HepG2 (cell line): Measurements from ENCODE around the gene TEX101. TPM values are rescaled to one million over a fixed set of nuclear protein-coding genes. Genes with fewer than 3 reads are reported as not detected.
"Not testable (repeated sequence)": the region's sequence is repeated elsewhere in the genome, so short reads cannot be mapped to it uniquely, and the experiment has no call there.

Source experiments
- ATAC-seq: fragments of 200-7000 bp; cut with Tn5 transposase; 3 replicates; pipeline ENCODE4 v1.9.1; 2020; ENCODE audit warnings: mild to moderate bottlenecking, moderate library complexity
- BruUV-seq: library from RNA; stranded (reverse); fragments of 400-500 nt; replicated peaks from 2 replicates; lab custom pipeline; 2021; lab: Mats Ljungman, UMichigan
- CTCF ChIA-PET: fragments of 300-600 bp; formaldehyde crosslinking; extraction: SDS; loops from one replicate; lab custom pipeline; 2021; ENCODE audit warnings: low total read pairs, inconsistent platforms, low intra/inter-chr PET ratio; lab: Yijun Ruan, JAX
- POLR2A ChIA-PET: fragments of 350-600 bp; sonication (Branson Sonifier 250); formaldehyde crosslinking; loops from one replicate; lab custom pipeline; 2020; ENCODE audit warnings: antibody characterized with exemption, inconsistent platforms; lab: Yijun Ruan, JAX
- DNase-seq: peaks from one replicate; pipeline ENCODE4 v3.0.0-alpha.2; 2015; ENCODE audit warnings: low spot score
- FAIRE-seq: peaks from 3 replicates; lab custom pipeline; 2011; peaks lifted over from hg19 to GRCh38; lab: Jason Lieb, UNC
- H2AFZ ChIP-seq: one replicate; pipeline ENCODE4 v1.6.1; 2011; ENCODE audit warnings: low read length, inconsistent platforms
- H3K27ac ChIP-seq: fragments of 300-600 bp; 3 replicates; pipeline ENCODE4 v1.8.0; 2011; ENCODE audit warnings: mixed run types, mild to moderate bottlenecking, mixed read lengths, low read length, inconsistent platforms; ENCODE audit not compliant: insufficient read depth; ENCODE audit errors: extremely low read length
- H3K27me3 ChIP-seq, 2 experiments: fragments of 200-600 bp in 1 of 2; 2 replicates in 1 of 2; 3 replicates in 1 of 2; pipeline versions ENCODE4 v1.6.0 to v1.8.0; 2011; ENCODE audit warnings: low read length in 2 of 2, mild to moderate bottlenecking in 2 of 2, moderate library complexity in 2 of 2, inconsistent platforms in 1 of 2; ENCODE audit not compliant: insufficient read depth in 2 of 2, control insufficient read depth in 1 of 2
- H3K36me3 ChIP-seq, 2 experiments: fragments of 200-600 bp in 1 of 2; replicated peaks in 1 of 2; 2 replicates in 1 of 2; 3 replicates in 1 of 2; pipeline versions ENCODE4 v1.5.1 to v1.8.0; 2011; ENCODE audit warnings: low read length in 2 of 2, inconsistent platforms in 1 of 2; ENCODE audit not compliant: insufficient read depth in 2 of 2, control insufficient read depth in 1 of 2
- H3K4me1 ChIP-seq: 2 replicates; pipeline ENCODE4 v1.5.1; 2012; ENCODE audit warnings: low read length, inconsistent platforms; ENCODE audit not compliant: insufficient read depth
- H3K4me2 ChIP-seq: 2 replicates; pipeline ENCODE4 v1.6.0; 2011; ENCODE audit warnings: low read depth, low read length, inconsistent platforms
- H3K4me3 ChIP-seq, 3 experiments: fragments of 200-600 bp in 1 of 3; sonication (generic), shearing (Covaris generic) in 1 of 3; replicated peaks in 1 of 3; 2 replicates each; pipeline ENCODE4 v1.5.1; 2011 to 2016; ENCODE audit warnings: low read length in 3 of 3, inconsistent platforms in 2 of 3, low read depth in 2 of 3, mild to moderate bottlenecking in 2 of 3, control low read depth in 1 of 3, mixed read lengths in 1 of 3; ENCODE audit not compliant: insufficient read depth in 1 of 3
- H3K79me2 ChIP-seq: one replicate; pipeline ENCODE4 v1.6.1; 2011; ENCODE audit warnings: low read length, inconsistent platforms; ENCODE audit not compliant: insufficient read depth
- H3K9ac ChIP-seq: 2 replicates; pipeline ENCODE4 v1.6.0; 2011; ENCODE audit warnings: mild to moderate bottlenecking, low read depth, low read length, inconsistent platforms; ENCODE audit not compliant: insufficient read depth
- H3K9me3 ChIP-seq: 2 replicates; pipeline ENCODE4 v1.5.1; 2012; ENCODE audit warnings: mild to moderate bottlenecking, low read length
- H4K20me1 ChIP-seq: 2 replicates; pipeline ENCODE4 v1.6.0; 2011; ENCODE audit warnings: inconsistent platforms, mild to moderate bottlenecking, low read length, moderate library complexity; ENCODE audit not compliant: insufficient read depth
- EEA1 ChIP-seq: sonication (generic); formaldehyde crosslinking; IDR thresholded peaks from 2 replicates; pipeline ENCODE4 v1.5.1; 2020; ENCODE audit warnings: mild to moderate bottlenecking, missing genetic modification reagents, borderline replicate concordance
- MXD1 ChIP-seq: sonication (generic); formaldehyde crosslinking; IDR thresholded peaks from 2 replicates; pipeline ENCODE4 v1.4.0; 2020; ENCODE audit warnings: mild to moderate bottlenecking, missing genetic modification reagents
- ZNF574 ChIP-seq: sonication (generic); formaldehyde crosslinking; IDR thresholded peaks from 2 replicates; pipeline ENCODE4 v1.4.0; 2020; ENCODE audit warnings: missing genetic modification reagents
- WGBS: methylation state at CpG from one replicate; pipeline ENCODE4 v1.1.6; 2017; ENCODE audit warnings: low lambda C conversion rate; 5-methylcytosine and 5-hydroxymethylcytosine counted together
- in situ Hi-C: cut with HindIII; loops from 2 replicates; pipeline ENCODE4 v1.10.0; 2017; ENCODE audit warnings: low pct_unique_long_range_greater_than_20kb; ENCODE audit not compliant: extremely low pct_ligation_motif_present
- intact Hi-C: fragments of 100-400 bp; cut with micrococcal nuclease; formaldehyde crosslinking; loops from one replicate; pipeline ENCODE4 v1.10.0; 2022; ENCODE audit not compliant: unreplicated experiment
- polyA plus RNA-seq, 8 experiments: library from polyadenylated mRNA; depleted of rRNA in 3 of 8; stranded (reverse) in 7 of 8; unstranded in 1 of 8; fragments of >200 nt; fragmentation: Illumina TruSeq in 4 of 8; extraction: Trizol in 4 of 8; gene quantifications; 2 replicates each; pipeline versions ENCODE4 v1.2.1 to v1.2.3, GENCODE V29; 2011 to 2016; ENCODE audit warnings: low read depth in 4 of 8, missing spikeins in 1 of 8, mixed read lengths in 1 of 8; ENCODE audit not compliant: insufficient read depth in 1 of 8
- total RNA-seq, 5 experiments: library from RNA; depleted of rRNA; stranded (reverse); fragments of >200 nt; fragmentation: Illumina TruSeq; extraction: Trizol; gene quantifications; 2 replicates each; pipeline ENCODE4 v1.2.3, GENCODE V29; 2016; ENCODE audit warnings: low read depth in 1 of 5

Gene TEX101
- total and polyA plus RNA-seq, 2 of the 13 experiments (the other 11 are each of a cell fraction or from before 2014, with no cell fraction given) = not detected

- TF ChIP-seq ZNF574 (CRISPR knock-in tag) (no peak), MXD1 (CRISPR knock-in tag) (no peak), EEA1 (CRISPR knock-in tag) (no peak)
Observed at GRCh38 chr19:43380771-43381386, 33.8 kb upstream of the TEX101 start (continued).

GRCh38 chr19:43382586-43383216, 32.0 kb upstream of the TEX101 start:
- H3K27ac ChIP-seq, H3K9ac ChIP-seq, H4K20me1 ChIP-seq, BruUV-seq, ATAC-seq, H3K36me3 ChIP-seq, H3K9me3 ChIP-seq, in situ Hi-C loops, CTCF ChIA-PET, intact Hi-C loops, H2AFZ ChIP-seq, H3K27me3 ChIP-seq, POLR2A ChIA-PET, FAIRE-seq, H3K4me2 ChIP-seq, H3K79me2 ChIP-seq, H3K4me3 ChIP-seq, DNase-seq: not testable (repeated sequence)
- H3K4me1 ChIP-seq = peaks cover 15% of the 10 kb centered on the region
- 10% methylated on average over 12 of the region's 12 CpGs for WGBS

GRCh38 chr19:43383254-43383653, 31.4 kb upstream of the TEX101 start:
- H3K79me2 ChIP-seq, BruUV-seq, H3K9me3 ChIP-seq, H3K36me3 ChIP-seq, H3K4me2 ChIP-seq, H3K27me3 ChIP-seq, in situ Hi-C loops, DNase-seq, ATAC-seq, H2AFZ ChIP-seq, H3K27ac ChIP-seq, POLR2A ChIA-PET, H3K9ac ChIP-seq, H3K4me3 ChIP-seq, FAIRE-seq, intact Hi-C loops, H4K20me1 ChIP-seq, CTCF ChIA-PET: not testable (repeated sequence)
- 61% methylated on average over 7 of the region's 7 CpGs for WGBS
- peaks cover 15% of the 10 kb centered on the region for H3K4me1 ChIP-seq

- DNase-seq, FAIRE-seq, H3K9me3 ChIP-seq, H4K20me1 ChIP-seq, POLR2A ChIA-PET, H3K9ac ChIP-seq, H3K4me2 ChIP-seq, H2AFZ ChIP-seq, ATAC-seq, intact Hi-C loops, H3K79me2 ChIP-seq, H3K27me3 ChIP-seq, BruUV-seq, H3K36me3 ChIP-seq, H3K27ac ChIP-seq, in situ Hi-C loops, CTCF ChIA-PET, H3K4me3 ChIP-seq: not testable (repeated sequence)
- 2% methylated on average over 3 of the region's 3 CpGs for WGBS
- peaks cover 15% of the 10 kb centered on the region for H3K4me1 ChIP-seq
Observed at GRCh38 chr19:43383759-43384158, 30.9 kb upstream of the TEX101 start.
